HCT116 (cell line): ENCODE data around the gene UTF1. TPM values are rescaled to one million over a fixed set of nuclear protein-coding genes. Genes with fewer than 3 reads are reported as not detected.

ENCODE experiments used
- ATAC-seq: fragments of 200-7000 bp; cut with Tn5 transposase; 2 replicates; pipeline ENCODE4 v1.9.1; 2020; ENCODE audit warnings: mild to moderate bottlenecking, moderate library complexity
- BruUV-seq: library from RNA; stranded (reverse); fragments of 400-500 nt; replicated peaks from 2 replicates; lab custom pipeline; 2021; lab: Mats Ljungman, UMichigan
- CTCF ChIA-PET: fragments of 300-600 bp; sonication (Branson Sonifier 250); formaldehyde crosslinking; loops from one replicate; lab custom pipeline; 2021; ENCODE audit warnings: antibody characterized with exemption; lab: Charles Lee
- POLR2A ChIA-PET: fragments of 300-600, 350-600 bp; sonication (Branson Sonifier 250); formaldehyde crosslinking; loops from one replicate; lab custom pipeline; 2021; ENCODE audit warnings: antibody characterized with exemption; lab: Charles Lee
- RAD21 ChIA-PET, 2 experiments: fragments of 300-600 bp; sonication (Branson Sonifier 250); formaldehyde crosslinking; loops; one replicate each; lab custom pipeline; 2023; ENCODE audit warnings: low total read pairs in 2 of 2; ENCODE audit not compliant: uncharacterized antibody in 2 of 2, unreplicated experiment in 2 of 2, low non-redundant PET in 1 of 2; lab: Charles Lee
- DNase-seq: peaks from one replicate; pipeline ENCODE4 v3.0.0-alpha.2; 2010; ENCODE audit warnings: low read depth, low spot score
- H2AFZ ChIP-seq: fragments of 200-600 bp; shearing (Covaris generic), sonication (generic); 2 replicates; pipeline ENCODE4 v1.6.1; 2017; ENCODE audit warnings: low read depth, mixed run types, mixed read lengths, antibody characterized with exemption, low read length; ENCODE audit not compliant: poor library complexity, severe bottlenecking
- H3K27ac ChIP-seq: 2 replicates; pipeline ENCODE4 v1.5.1; 2012; ENCODE audit warnings: low read depth, low read length
- H3K27me3 ChIP-seq: fragments of 200-600 bp; sonication (generic); 2 replicates; pipeline ENCODE4 v1.6.1; 2016; ENCODE audit warnings: mixed run types, low read length, mixed read lengths; ENCODE audit not compliant: insufficient read depth
- H3K36me3 ChIP-seq, 2 experiments: fragments of 200-500 bp in 1 of 2; fragments of 200-600 bp in 1 of 2; sonication (Bioruptor generic) in 1 of 2; sonication (generic) in 1 of 2; 2 replicates each; pipeline versions ENCODE4 v1.5.1 to v1.6.1; 2014 to 2016; ENCODE audit warnings: low read length in 2 of 2, inconsistent platforms in 1 of 2, mixed read lengths in 1 of 2, mixed run types in 1 of 2; ENCODE audit not compliant: insufficient read depth in 2 of 2, control insufficient read depth in 1 of 2
- H3K4me1 ChIP-seq, 2 experiments: fragments of 200-600 bp in 1 of 2; sonication (generic) in 1 of 2; 2 replicates each; pipeline versions ENCODE4 v1.5.1 to v1.6.1; 2012 to 2017; ENCODE audit warnings: low read length in 2 of 2, inconsistent platforms in 1 of 2, mild to moderate bottlenecking in 1 of 2, mixed read lengths in 1 of 2, mixed run types in 1 of 2, moderate library complexity in 1 of 2; ENCODE audit not compliant: insufficient read depth in 2 of 2, control insufficient read depth in 1 of 2
- H3K4me2 ChIP-seq: fragments of 200-600 bp; sonication (generic); 2 replicates; pipeline ENCODE4 v1.6.1; 2017; ENCODE audit warnings: mixed run types, low read length, mixed read lengths
- H3K4me3 ChIP-seq, 2 experiments: fragments of 200-600 bp in 1 of 2; sonication (generic) in 1 of 2; replicated peaks in 1 of 2; 2 replicates each; pipeline ENCODE4 v1.5.1; 2011 to 2016; ENCODE audit warnings: low read length in 2 of 2, control low read depth in 1 of 2, low read depth in 1 of 2, mild to moderate bottlenecking in 1 of 2, mixed read lengths in 1 of 2, mixed run types in 1 of 2
- H3K79me2 ChIP-seq: fragments of 200-600 bp; sonication (generic); 2 replicates; pipeline ENCODE4 v1.6.1; 2017; ENCODE audit warnings: mild to moderate bottlenecking, mixed run types, low read length, moderate library complexity, mixed read lengths; ENCODE audit not compliant: insufficient read depth
- H3K9ac ChIP-seq: fragments of 200-600 bp; sonication (generic); 2 replicates; pipeline ENCODE4 v1.6.1; 2016; ENCODE audit warnings: low read length, mixed read lengths
- H3K9me2 ChIP-seq: fragments of 200-600 bp; sonication (generic), shearing (Covaris generic); 2 replicates; pipeline ENCODE4 v1.6.1; 2017; ENCODE audit warnings: mixed run types, mild to moderate bottlenecking, moderate library complexity; ENCODE audit not compliant: insufficient read depth
- H3K9me3 ChIP-seq, 2 experiments: fragments of 200-500 bp in 1 of 2; fragments of 200-600 bp in 1 of 2; sonication (Bioruptor generic) in 1 of 2; sonication (generic) in 1 of 2; 2 replicates each; pipeline ENCODE4 v1.6.1; 2014 to 2017; ENCODE audit warnings: low read length in 2 of 2, mixed read lengths in 2 of 2, inconsistent platforms in 1 of 2, low read depth in 1 of 2, mild to moderate bottlenecking in 1 of 2, mixed run types in 1 of 2, moderate library complexity in 1 of 2; ENCODE audit not compliant: control insufficient read depth in 1 of 2, insufficient read depth in 1 of 2
- H4K20me1 ChIP-seq: fragments of 200-600 bp; sonication (generic), shearing (Covaris generic); 2 replicates; pipeline ENCODE4 v1.6.1; 2017; ENCODE audit warnings: mixed run types, mild to moderate bottlenecking, moderate library complexity; ENCODE audit not compliant: insufficient read depth
- MAX ChIP-seq: IDR thresholded peaks from 2 replicates; pipeline ENCODE4 v1.6.1; 2012
- POLR2A ChIP-seq: IDR thresholded peaks from 2 replicates; pipeline ENCODE4 v1.7.0; 2011; ENCODE audit warnings: borderline replicate concordance; ENCODE audit not compliant: insufficient read depth, insufficient read length; ENCODE audit errors: extremely low read depth
- REST ChIP-seq: IDR thresholded peaks from 2 replicates; pipeline ENCODE4 v1.6.1; 2012; ENCODE audit warnings: low read depth
- SP1 ChIP-seq: IDR thresholded peaks from 2 replicates; pipeline ENCODE4 v1.6.1; 2012; ENCODE audit warnings: low read depth
- intact Hi-C: fragments of 100-400 bp; cut with micrococcal nuclease; formaldehyde crosslinking; loops from 2 replicates; pipeline ENCODE4 v1.10.0; 2022
- total RNA-seq: library from RNA; stranded (reverse); gene quantifications from one replicate; pipeline ENCODE4 v1.2.1, GENCODE V29; 2021; ENCODE audit not compliant: unreplicated experiment
- TF ChIP-seq, protein P1 (sequence below): IDR thresholded peaks from 2 replicates; pipeline ENCODE4 v1.6.1; 2011; ENCODE audit warnings: mild to moderate bottlenecking, low read length, moderate library complexity; ENCODE audit not compliant: insufficient replicate concordance; ENCODE audit errors: extremely low read depth

Gene UTF1
- total RNA-seq, 1 experiment from 2014 or later: not detected

- ChIA-PET POLR2A (no interaction called here), CTCF (no interaction called here), RAD21 (no interaction called here)
- no peak overlapping the region for H3K4me3 ChIP-seq
- no peak overlapping the region for H3K9ac ChIP-seq
- TF ChIP-seq, protein P1, sequence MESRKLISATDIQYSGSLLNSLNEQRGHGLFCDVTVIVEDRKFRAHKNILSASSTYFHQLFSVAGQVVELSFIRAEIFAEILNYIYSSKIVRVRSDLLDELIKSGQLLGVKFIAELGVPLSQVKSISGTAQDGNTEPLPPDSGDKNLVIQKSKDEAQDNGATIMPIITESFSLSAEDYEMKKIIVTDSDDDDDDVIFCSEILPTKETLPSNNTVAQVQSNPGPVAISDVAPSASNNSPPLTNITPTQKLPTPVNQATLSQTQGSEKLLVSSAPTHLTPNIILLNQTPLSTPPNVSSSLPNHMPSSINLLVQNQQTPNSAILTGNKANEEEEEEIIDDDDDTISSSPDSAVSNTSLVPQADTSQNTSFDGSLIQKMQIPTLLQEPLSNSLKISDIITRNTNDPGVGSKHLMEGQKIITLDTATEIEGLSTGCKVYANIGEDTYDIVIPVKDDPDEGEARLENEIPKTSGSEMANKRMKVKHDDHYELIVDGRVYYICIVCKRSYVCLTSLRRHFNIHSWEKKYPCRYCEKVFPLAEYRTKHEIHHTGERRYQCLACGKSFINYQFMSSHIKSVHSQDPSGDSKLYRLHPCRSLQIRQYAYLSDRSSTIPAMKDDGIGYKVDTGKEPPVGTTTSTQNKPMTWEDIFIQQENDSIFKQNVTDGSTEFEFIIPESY: no peak
- TF ChIP-seq MAX: no peak
- no peak for TF ChIP-seq REST
- TF ChIP-seq POLR2A: no peak
- TF ChIP-seq SP1: no peak
- DNase-seq: no peak
- BruUV-seq: no TSS peak
- intact Hi-C loops: no loop called here
- no peak for ATAC-seq
- no peak overlapping the region for H2AFZ ChIP-seq
- H3K9me3 ChIP-seq: no peaks in the 10 kb centered on the region
- H3K79me2 ChIP-seq: no peaks in the 10 kb centered on the region
- H3K36me3 ChIP-seq: no peaks in the 10 kb centered on the region
- no peaks in the 10 kb centered on the region for H3K4me1 ChIP-seq
- no peaks in the 10 kb centered on the region for H4K20me1 ChIP-seq
- H3K9me2 ChIP-seq: no peaks in the 10 kb centered on the region
- H3K4me2 ChIP-seq: no peak overlapping the region
- no peak overlapping the region for H3K27ac ChIP-seq
- no peaks in the 10 kb centered on the region for H3K27me3 ChIP-seq
These were observed 5.9 kb downstream of the UTF1 start for GRCh38 chr10:133235932-133236331.
